Immature natural killer cell (primary cell): Measurements from ENCODE around the gene TGFA. TPM values are rescaled to one million over a fixed set of nuclear protein-coding genes. Genes with fewer than 3 reads are reported as not detected.
A peak's percentile ranks its signal among the peaks of the same experiment; 100 is the strongest.

ENCODE experiments used
- DNase-seq, 3 donors: peaks; one replicate each; pipeline ENCODE4 v3.0.0; 2022; ENCODE audit warnings: mixed read lengths in 1 of 3
- H3K27ac Mint-ChIP-seq, 6 donors: one replicate each; pipeline ENCODE4 v1.8.0; 2020; ENCODE audit warnings: mixed read lengths in 6 of 6, mild to moderate bottlenecking in 5 of 6, inconsistent platforms in 4 of 6, moderate library complexity in 3 of 6
- H3K27me3 Mint-ChIP-seq, 3 donors: one replicate each; pipeline ENCODE4 v1.8.0; 2020 to 2021; ENCODE audit warnings: low read depth in 3 of 3, mild to moderate bottlenecking in 3 of 3, mixed read lengths in 3 of 3, moderate library complexity in 3 of 3, inconsistent platforms in 1 of 3
- H3K36me3 Mint-ChIP-seq, 3 donors: one replicate each; pipeline ENCODE4 v1.8.0; 2020; ENCODE audit warnings: mixed read lengths in 3 of 3, inconsistent platforms in 2 of 3, mild to moderate bottlenecking in 2 of 3
- H3K4me1 Mint-ChIP-seq, 2 donors: one replicate each; pipeline ENCODE4 v1.8.0; 2020; ENCODE audit warnings: inconsistent platforms in 2 of 2, mild to moderate bottlenecking in 2 of 2, mixed read lengths in 2 of 2, moderate library complexity in 1 of 2
- H3K4me3 Mint-ChIP-seq, 5 donors: one replicate each; pipeline ENCODE4 v1.8.0; 2020; ENCODE audit warnings: mild to moderate bottlenecking in 5 of 5, mixed read lengths in 5 of 5, inconsistent platforms in 3 of 5, moderate library complexity in 3 of 5
- H3K9me3 Mint-ChIP-seq, 6 donors: one replicate each; pipeline ENCODE4 v1.8.0; 2020; ENCODE audit warnings: mild to moderate bottlenecking in 6 of 6, mixed read lengths in 6 of 6, inconsistent platforms in 4 of 6, moderate library complexity in 3 of 6
- polyA plus RNA-seq, 3 donors: library from polyadenylated mRNA; unstranded; fragments of 300-500 nt; fragmentation: Illumina TruSeq; gene quantifications; one replicate each; pipeline ENCODE4 v1.2.3, GENCODE V29; 2021

The TGFA gene
- polyA plus RNA-seq, 3 donors from 2014 or later, result 2.1 to 5.5 (median 2.6) TPM

DNA sequence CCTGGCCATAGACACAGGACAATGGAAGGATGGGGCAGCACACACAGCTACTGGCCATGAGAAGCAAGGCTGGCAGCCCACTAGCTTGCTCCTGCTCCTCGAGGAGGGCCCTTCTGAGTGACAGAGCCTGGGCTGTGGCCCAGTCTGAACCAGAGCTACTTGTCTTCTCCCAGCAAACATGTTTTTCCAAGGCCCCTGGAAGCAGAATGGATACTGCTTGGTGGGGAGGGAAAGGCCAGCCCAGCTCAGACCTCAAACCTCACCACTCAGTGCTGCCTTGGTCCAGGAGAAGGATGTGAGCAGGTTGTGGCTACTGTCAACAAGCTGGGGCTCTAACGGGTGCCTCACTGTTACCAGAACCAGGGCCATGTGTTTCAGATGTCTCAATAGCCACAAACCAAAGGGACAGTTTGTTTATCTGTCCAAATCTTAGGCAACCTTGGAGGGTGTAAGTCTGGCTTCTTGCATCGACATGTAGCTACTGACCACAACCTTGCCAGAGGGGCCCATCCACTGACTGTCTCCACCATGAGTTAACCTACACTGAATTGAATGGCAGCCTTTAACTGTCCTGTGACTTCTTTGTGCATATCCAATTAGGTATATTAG lies 98.6 kb downstream of the TGFA start:
- Mint-ChIP-seq H3K27ac (no peak overlapping the region), H3K36me3 (peaks cover 6 to 11% (median 7%) of the 10 kb centered on the region in 3 donors), H3K27me3 (peaks cover 2 to 4% (median 2%) of the 10 kb centered on the region in 3 donors), H3K4me1 (no peaks in the 10 kb centered on the region), H3K4me3 (no peak overlapping the region), H3K9me3 (no peaks in the 10 kb centered on the region)
- no peak for DNase-seq

GRCh38 chr2:70450641-70451250 lies 102.9 kb downstream of the TGFA start:
- Mint-ChIP-seq H3K27me3 (peaks cover 0 to 2% (median 2%) of the 10 kb centered on the region in 3 donors), H3K27ac (no peak overlapping the region), H3K9me3 (no peaks in the 10 kb centered on the region), H3K36me3 (peaks cover 4 to 8% (median 5%) of the 10 kb centered on the region in 3 donors), H3K4me1 (no peaks in the 10 kb centered on the region), H3K4me3 (no peak overlapping the region)
- DNase-seq, result no peak

GRCh38 chr2:70448041-70448440 lies 105.6 kb downstream of the TGFA start:
- DNase-seq, result no peak
- Mint-ChIP-seq H3K27me3 (peaks cover 1 to 2% (median 2%) of the 10 kb centered on the region in 3 donors), H3K4me1 (no peaks in the 10 kb centered on the region), H3K36me3 (peaks cover 3 to 8% (median 5%) of the 10 kb centered on the region in 3 donors), H3K4me3 (no peak overlapping the region), H3K27ac (peak overlapping the region in 3 of 6 donors; percentile 24 to 79 (median 34)), H3K9me3 (no peaks in the 10 kb centered on the region)

DNA sequence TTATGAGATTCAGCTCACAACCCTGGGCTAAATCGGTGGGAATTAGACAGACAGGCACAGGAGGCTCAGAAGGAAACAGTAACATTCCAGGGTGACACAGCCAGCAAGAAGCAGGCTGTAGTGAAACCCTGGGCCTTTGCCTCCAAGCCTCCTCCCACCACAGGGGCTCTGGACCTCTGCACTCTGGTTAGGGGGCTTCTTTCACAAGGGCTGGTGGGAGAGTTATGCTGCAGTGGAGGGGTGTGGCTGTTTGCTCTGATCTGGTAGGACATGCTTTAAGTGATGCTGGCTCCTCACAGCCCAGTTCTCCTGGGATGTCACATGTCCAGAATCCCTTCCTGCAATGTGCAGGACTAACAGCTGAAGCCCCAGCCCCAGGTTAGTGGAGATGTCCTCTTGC lies 109.9 kb downstream of the TGFA start:
- no peak overlapping the region for H3K27ac Mint-ChIP-seq
- H3K27me3 Mint-ChIP-seq, result peaks cover 0 to 2% (median 0%) of the 10 kb centered on the region in 3 donors
- no peak overlapping the region for H3K4me3 Mint-ChIP-seq
- no peak for DNase-seq
- no peaks in the 10 kb centered on the region for H3K9me3 Mint-ChIP-seq
- H3K36me3 Mint-ChIP-seq, result no peaks in the 10 kb centered on the region
- H3K4me1 Mint-ChIP-seq, result peaks cover 8 to 9% of the 10 kb centered on the region in 2 donors

DNA sequence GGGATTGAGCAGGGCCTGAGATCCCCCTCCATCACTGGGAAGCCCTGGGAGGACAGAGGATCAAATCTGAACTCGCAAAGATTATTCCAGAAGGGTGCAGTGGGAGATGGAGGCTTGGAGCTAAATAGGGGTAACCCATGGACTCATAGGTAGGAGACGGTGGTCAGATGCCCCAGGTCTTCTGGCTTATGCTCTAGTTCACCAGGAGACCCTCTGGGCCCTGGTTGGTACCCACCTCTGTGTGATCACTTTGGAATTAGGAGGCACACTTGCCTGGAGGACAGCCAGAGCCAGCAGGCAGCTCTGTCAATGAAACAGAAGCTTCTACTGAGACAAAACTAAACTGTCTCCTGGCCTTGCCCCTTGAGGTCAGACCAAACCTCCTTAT lies 110.6 kb downstream of the TGFA start:
- no peaks in the 10 kb centered on the region for H3K36me3 Mint-ChIP-seq
- H3K4me3 Mint-ChIP-seq, result no peak overlapping the region
- no peak overlapping the region for H3K27ac Mint-ChIP-seq
- peaks cover 8 to 9% of the 10 kb centered on the region in 2 donors for H3K4me1 Mint-ChIP-seq
- no peaks in the 10 kb centered on the region for H3K9me3 Mint-ChIP-seq
- DNase-seq, result no peak
- H3K27me3 Mint-ChIP-seq, result peaks cover 0 to 2% (median 0%) of the 10 kb centered on the region in 3 donors

DNA sequence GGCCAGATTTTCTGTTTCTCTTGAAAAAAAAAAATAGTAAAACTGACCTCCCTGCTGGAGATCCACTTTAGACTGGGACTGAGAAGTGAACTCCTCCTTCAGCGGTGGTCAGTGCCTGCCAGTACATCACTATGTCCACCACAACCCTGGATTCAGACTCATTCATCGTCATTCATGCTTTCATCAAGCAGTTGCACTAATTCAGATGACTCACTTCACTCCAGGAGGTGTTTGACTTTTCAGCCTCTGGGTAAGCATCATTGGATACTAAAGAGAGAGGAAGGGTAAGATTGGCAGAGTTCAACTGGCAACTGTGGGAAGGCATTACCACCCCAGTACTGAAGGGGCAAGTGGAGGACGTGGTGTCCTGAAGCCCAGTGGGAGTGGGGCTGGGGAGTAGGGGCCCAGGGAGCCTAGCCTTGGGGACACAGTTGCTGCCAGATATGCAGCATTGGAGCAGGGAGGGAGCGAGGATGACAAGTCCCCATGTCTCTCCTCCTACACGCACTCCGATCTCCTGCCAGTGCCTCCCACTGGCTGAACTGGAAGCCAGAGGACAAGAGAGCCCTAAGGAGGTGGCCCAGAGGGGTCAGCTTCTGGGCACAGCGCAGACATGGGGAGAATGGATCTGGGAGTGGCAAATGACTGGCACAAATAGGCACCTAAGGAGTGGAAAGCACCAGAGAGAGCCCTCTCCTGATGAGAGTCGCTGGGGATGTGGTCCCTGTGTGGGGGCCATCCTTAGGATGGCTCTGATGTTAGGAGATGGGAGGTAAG lies 111.1 kb downstream of the TGFA start:
- Mint-ChIP-seq H3K4me3 (no peak overlapping the region), H3K4me1 (peaks cover 8 to 9% of the 10 kb centered on the region in 2 donors), H3K9me3 (no peaks in the 10 kb centered on the region), H3K27me3 (peaks cover 0 to 2% (median 0%) of the 10 kb centered on the region in 3 donors), H3K27ac (peak overlapping the region in 1 of 6 donors; percentile 7), H3K36me3 (no peaks in the 10 kb centered on the region)
- DNase-seq, result no peak

DNA sequence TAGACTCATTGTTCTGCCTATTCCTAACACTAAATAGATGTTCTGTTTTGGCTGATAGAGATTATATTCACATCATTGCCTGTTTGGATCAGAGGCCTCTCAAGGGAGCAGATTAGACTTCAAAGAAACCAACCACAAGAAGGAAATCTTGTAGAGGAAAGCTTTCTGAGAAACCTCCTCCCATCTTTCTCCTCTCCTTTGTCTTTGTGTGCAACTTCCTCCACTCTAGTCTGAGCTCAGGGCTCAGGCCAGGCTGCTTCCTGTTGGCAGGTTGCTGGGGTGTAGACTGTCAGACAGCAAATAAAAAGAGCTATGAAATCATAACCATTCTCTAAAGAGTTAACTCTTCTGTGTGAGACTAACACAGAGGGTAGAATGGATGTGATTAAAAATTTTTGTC lies 113.0 kb downstream of the TGFA start:
- Mint-ChIP-seq H3K27ac (peak overlapping the region in 2 of 6 donors; percentile 18 to 37), H3K27me3 (peaks cover 0 to 2% (median 2%) of the 10 kb centered on the region in 3 donors), H3K4me3 (no peak overlapping the region), H3K36me3 (no peaks in the 10 kb centered on the region), H3K9me3 (no peaks in the 10 kb centered on the region), H3K4me1 (peaks cover 8 to 9% of the 10 kb centered on the region in 2 donors)
- no peak for DNase-seq

- Mint-ChIP-seq H3K9me3 (no peaks in the 10 kb centered on the region), H3K4me3 (no peak overlapping the region), H3K27ac (no peak overlapping the region), H3K27me3 (peaks cover 0 to 2% (median 0%) of the 10 kb centered on the region in 3 donors), H3K4me1 (peaks cover 0 to 2% of the 10 kb centered on the region in 2 donors), H3K36me3 (no peaks in the 10 kb centered on the region)
- no peak for DNase-seq
Observed at GRCh38 chr2:70435138-70435537, 118.5 kb downstream of the TGFA start.

GRCh38 chr2:70433315-70433714 lies 120.3 kb downstream of the TGFA start:
- H3K4me1 Mint-ChIP-seq, result no peaks in the 10 kb centered on the region
- H3K4me3 Mint-ChIP-seq, result no peak overlapping the region
- DNase-seq, result no peak
- H3K27me3 Mint-ChIP-seq, result peaks cover 0 to 2% (median 0%) of the 10 kb centered on the region in 3 donors
- H3K27ac Mint-ChIP-seq, result no peak overlapping the region
- H3K36me3 Mint-ChIP-seq, result no peaks in the 10 kb centered on the region
- no peaks in the 10 kb centered on the region for H3K9me3 Mint-ChIP-seq

DNA sequence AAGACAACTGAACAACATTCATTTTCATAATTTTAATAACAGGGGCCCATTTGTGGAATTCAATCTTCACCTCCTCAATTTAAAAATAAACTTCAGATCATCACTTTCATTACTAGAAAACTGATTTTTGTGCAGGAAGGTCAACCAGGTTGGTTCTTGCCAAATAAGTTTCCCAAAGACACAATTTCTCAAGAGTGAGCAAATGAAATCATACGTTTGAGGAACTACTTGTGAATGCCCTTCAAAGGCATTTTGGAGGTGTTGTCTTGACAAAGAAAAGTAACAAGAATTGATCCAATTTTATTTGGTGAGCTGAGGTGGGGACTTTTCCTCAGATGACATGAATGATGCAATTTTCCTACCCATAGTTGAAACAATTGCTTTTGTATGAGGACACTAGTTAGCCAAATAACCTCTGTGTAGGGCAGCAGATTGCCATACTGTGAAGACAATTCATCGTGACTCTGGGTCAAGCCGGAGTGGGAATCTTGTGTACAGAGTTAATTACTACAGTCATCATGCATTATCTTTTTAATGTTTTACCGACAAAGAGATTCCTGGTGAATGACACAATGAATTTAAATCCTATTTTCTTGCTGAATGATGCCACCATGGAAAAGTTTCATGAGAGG lies 121.8 kb downstream of the TGFA start:
- no peaks in the 10 kb centered on the region for H3K9me3 Mint-ChIP-seq
- H3K27ac Mint-ChIP-seq, result no peak overlapping the region
- peaks cover 0 to 2% (median 0%) of the 10 kb centered on the region in 3 donors for H3K27me3 Mint-ChIP-seq
- DNase-seq, result no peak
- no peak overlapping the region for H3K4me3 Mint-ChIP-seq
- no peaks in the 10 kb centered on the region for H3K4me1 Mint-ChIP-seq
- no peaks in the 10 kb centered on the region for H3K36me3 Mint-ChIP-seq

- no peak for DNase-seq
- Mint-ChIP-seq H3K4me3 (no peak overlapping the region), H3K4me1 (no peaks in the 10 kb centered on the region), H3K27me3 (peaks cover 2 to 4% (median 3%) of the 10 kb centered on the region in 3 donors), H3K9me3 (no peaks in the 10 kb centered on the region), H3K27ac (no peak overlapping the region), H3K36me3 (no peaks in the 10 kb centered on the region)
Observed at GRCh38 chr2:70426341-70426740, 127.3 kb downstream of the TGFA start.

- H3K27me3 Mint-ChIP-seq, result peaks cover 2 to 4% (median 3%) of the 10 kb centered on the region in 3 donors
- no peaks in the 10 kb centered on the region for H3K9me3 Mint-ChIP-seq
- no peak overlapping the region for H3K27ac Mint-ChIP-seq
- H3K36me3 Mint-ChIP-seq, result no peaks in the 10 kb centered on the region
- H3K4me3 Mint-ChIP-seq, result no peak overlapping the region
- DNase-seq, result no peak
- H3K4me1 Mint-ChIP-seq, result no peaks in the 10 kb centered on the region
Observed at GRCh38 chr2:70425682-70426301, 127.8 kb downstream of the TGFA start.

GRCh38 chr2:70420740-70421139 lies 132.9 kb downstream of the TGFA start:
- no peaks in the 10 kb centered on the region for H3K9me3 Mint-ChIP-seq
- H3K4me3 Mint-ChIP-seq, result no peak overlapping the region
- no peak for DNase-seq
- no peaks in the 10 kb centered on the region for H3K4me1 Mint-ChIP-seq
- H3K36me3 Mint-ChIP-seq, result no peaks in the 10 kb centered on the region
- H3K27me3 Mint-ChIP-seq, result peaks cover 0 to 8% (median 3%) of the 10 kb centered on the region in 3 donors
- no peak overlapping the region for H3K27ac Mint-ChIP-seq
